GM04504 (cell line): ENCODE data around the gene CASP9.

Experiments
- DNase-seq: peaks from one replicate; pipeline ENCODE4 v3.0.0-alpha.2; 2012; ENCODE audit warnings: low read depth

CASP9 gene

DNA sequence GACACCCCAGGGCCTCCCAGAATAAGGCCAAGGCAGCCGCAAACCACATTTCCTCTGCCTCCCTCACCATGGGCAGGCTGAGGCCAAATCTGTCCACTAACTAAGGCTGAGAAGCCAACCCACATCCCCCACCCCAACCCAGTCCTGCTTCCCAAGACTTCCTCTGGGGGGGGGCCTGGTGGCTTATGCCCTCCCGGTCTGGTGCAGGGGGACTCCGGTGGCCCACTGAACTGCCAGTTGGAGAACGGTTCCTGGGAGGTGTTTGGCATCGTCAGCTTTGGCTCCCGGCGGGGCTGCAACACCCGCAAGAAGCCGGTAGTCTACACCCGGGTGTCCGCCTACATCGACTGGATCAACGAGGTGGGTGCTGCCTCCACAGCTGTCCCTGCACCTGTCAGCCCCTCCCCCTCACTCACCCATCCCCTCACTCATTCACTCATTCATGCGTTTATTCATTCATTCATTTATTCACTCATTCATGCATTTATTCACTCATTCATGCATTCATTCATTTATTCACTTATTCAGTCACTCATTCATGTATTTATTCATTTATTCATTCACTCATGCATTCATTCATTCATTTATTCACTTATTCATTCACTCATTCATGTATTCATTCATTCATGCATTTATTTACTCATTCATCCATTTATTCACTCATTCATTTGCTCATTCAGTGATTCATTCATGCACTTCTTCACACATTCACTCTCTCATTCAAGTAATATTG, 78.5 kb downstream of the CASP9 start:
- no peak for DNase-seq

DNA sequence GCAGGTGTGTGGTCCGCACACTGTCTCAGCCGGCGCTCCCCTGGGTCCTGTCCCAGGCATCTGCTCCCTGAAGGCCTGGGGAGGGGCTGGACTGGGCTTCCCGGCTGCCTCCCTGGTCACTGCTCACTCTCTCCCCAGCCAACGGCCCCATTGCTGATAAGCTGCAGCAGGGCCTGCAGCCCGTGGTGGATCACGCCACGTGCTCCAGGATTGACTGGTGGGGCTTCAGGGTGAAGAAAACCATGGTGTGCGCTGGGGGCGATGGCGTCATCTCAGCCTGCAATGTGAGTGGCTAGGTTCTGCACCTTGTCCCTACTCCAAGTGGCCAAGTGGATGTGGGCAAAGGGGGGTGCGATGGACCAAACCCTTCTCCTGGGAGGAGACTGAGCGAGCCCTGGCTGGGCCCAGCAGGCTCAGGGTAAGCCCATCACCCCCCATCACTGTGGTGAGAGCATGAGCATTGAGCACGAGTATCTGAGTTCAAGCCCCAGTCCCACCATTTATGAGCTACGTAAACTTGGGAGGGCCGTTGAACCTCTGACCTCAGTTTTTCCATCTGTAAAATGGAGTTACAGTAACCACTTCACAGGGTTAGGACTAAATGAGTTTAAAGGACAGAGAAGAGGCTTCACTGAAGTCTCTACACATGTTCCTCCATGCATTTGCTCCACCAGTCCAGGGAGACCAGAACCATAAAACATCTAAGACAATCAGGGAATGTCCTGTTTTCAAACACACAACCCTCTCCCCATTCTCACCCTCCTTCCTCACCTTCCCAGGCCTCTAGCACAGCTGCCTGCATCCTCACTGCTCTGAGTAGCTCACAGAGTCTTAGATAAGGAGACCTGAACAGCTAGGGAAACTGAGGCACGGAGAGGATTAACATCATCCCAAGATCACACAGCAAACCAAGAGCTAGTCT, 79.3 kb downstream of the CASP9 start:
- DNase-seq = no peak

DNA sequence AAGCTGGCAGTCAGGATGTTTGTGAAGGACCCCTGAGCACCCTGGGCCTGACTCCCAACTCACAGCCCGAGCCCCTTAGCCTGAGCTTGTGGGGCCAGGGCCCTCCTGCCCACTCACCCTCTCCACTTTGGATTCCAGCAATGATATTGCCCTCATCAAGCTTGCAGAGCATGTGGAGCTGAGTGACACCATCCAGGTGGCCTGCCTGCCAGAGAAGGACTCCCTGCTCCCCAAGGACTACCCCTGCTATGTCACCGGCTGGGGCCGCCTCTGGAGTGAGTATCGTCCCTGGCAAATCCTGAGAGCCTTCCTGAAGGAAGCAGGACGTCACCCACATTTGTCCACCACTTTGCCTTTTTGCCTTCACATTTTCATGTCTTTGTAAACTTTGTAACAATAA, 80.7 kb downstream of the CASP9 start:
- DNase-seq = no peak

DNA sequence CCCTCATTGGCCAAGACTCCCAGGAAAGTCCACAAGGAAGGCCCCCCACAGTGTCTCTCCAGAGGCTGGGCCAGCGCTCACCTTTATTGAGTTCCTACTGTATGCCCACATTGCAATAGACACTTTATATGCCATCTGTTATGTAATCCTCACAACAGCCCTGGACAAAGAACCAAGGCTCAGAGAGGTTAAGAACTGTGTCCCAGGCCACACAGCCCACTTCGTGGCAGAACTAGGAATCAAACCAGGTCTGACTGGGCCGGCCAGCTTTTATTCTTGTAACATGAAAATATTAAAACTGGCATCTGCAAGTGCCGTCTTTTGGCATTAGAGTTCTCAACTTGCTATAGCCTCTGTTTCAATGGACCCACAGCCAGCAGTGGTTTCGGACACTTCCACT, 81.3 kb downstream of the CASP9 start:
- no peak for DNase-seq

DNA sequence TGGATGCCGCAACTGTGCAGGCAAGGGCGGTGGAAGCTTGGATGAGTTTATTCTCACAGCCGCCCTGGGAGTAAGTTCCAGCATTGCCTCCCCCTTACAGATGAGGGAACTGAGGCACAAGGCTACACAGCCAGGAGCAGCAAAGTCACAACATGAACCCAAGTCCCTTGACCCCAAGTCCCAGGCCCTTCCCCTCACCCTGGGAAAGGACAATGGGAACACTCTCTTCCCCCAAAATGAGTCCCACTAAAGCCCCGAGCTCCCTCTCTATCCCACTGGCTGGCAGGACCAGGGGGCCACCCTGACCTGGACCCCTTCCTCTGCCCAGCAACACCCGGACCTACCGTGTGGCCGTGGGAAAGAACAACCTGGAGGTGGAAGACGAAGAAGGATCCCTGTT, 81.9 kb downstream of the CASP9 start:
- DNase-seq = no peak
